Femur (tissue), 1 donor: ENCODE data around the gene CBX2.

Source experiments
- DNase-seq: peaks from one replicate; pipeline ENCODE4 v3.0.0-alpha.2; 2017

The CBX2 gene

GRCh38 chr17:79814127-79814973 lies 36.4 kb downstream of the CBX2 start:
- no peak for DNase-seq

GRCh38 chr17:79814974-79815835 lies 37.3 kb downstream of the CBX2 start:
- DNase-seq = no peak

DNA sequence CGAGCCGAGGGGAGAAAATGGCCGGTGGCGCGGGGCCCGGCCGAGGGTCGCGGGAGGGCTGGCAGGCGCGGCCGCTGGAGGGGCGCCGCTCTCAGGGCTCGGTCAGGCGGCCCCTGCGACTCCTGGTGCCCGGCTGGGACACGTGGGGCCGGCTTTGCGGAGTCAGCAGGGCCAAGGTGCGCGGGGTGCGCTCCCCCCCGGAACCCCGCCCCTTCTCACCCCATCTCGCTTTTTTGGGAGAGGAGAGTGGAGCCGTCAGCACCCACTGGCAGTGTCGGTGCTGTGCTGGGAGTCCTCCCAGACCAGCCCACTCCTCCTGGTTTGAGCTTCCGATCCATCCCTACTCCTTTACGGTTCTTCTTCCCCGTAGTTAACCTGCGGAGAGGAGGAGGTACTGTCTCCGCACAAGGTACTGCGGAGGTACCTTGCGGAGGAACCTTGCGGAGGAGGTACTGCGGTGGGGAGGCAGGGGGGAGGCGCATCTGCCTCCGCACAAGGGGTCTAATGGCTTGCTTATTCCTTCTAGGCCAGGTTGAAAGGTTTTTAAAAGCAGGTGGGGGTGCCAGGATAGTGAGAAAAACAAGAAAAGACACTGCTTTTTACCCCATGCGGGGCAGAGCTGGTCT lies 38.0 kb downstream of the CBX2 start:
- no peak for DNase-seq

DNA sequence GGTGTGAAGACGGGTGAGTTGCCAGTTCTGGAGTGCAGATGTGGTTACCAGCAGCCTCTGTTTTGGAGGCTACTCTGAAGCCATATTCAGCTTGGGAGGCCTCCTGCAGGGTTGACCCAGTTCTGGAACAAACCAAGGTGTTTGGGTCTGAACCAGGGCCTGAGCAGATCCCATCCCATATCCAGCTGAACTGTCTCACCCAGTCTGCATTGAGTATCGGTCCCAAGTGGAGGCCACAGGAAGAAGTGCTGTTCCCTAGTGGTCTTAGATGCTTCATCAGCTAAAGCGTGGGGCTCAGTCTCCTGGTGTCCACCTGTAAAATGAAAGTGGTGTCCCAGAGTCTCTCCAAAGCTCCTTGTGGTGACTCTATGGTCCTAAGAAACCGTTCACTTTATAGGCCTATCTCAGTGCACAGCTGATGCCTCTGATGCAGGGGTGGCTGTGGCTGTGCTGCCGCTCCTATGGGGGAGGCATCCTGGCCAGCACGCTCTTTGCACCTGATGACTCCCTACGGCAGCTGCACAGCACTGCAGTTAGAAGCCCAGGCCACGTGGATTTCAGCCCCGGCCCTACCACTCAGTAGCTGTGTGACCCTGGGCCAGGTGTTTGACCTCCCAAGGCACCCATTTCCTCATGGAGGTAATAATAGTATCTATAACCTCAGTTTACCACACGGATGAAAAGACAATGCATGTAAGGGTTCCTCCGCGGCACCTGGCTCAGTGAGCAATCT lies 40.2 kb downstream of the CBX2 start:
- no peak for DNase-seq

- no peak for DNase-seq
Observed at GRCh38 chr17:79819085-79819484, 41.1 kb downstream of the CBX2 start.

DNA sequence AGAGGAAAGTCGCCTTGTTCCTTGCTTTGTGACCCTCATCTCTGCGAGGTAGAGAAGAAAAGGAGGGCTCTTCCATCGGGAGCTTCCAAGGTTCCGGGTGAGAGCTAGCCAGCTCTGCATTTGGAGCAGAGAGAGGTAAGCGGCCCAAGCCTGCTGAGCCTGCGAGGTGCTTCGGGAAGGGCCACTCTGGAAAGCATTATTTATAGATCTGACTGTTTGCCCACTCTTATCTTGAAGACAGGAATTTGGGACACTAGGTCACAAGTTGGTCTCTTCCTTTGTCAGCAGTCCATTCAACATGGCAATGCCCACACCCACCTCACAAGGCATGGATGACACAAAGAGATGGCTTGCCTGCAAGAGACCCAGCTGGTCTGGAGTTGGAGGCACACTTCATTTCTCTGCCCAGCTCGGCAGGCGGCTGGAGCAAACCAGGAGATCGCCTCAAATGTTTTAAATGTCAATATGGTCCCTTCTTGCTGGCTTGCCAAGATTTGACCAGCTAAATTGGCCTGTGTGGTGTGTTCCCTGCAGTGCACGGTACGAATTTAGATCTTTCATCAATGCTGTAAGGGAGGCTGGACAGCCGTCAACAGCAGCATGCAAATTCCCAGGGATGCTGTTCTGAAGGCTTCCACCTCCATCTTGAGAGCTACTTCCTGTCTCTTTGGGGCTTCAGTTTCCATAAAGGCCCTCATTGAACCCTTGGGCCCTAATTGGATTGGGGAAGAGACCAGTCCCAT lies 41.8 kb downstream of the CBX2 start:
- no peak for DNase-seq

GRCh38 chr17:79820959-79821330 lies 43.0 kb downstream of the CBX2 start:
- DNase-seq = no peak

DNA sequence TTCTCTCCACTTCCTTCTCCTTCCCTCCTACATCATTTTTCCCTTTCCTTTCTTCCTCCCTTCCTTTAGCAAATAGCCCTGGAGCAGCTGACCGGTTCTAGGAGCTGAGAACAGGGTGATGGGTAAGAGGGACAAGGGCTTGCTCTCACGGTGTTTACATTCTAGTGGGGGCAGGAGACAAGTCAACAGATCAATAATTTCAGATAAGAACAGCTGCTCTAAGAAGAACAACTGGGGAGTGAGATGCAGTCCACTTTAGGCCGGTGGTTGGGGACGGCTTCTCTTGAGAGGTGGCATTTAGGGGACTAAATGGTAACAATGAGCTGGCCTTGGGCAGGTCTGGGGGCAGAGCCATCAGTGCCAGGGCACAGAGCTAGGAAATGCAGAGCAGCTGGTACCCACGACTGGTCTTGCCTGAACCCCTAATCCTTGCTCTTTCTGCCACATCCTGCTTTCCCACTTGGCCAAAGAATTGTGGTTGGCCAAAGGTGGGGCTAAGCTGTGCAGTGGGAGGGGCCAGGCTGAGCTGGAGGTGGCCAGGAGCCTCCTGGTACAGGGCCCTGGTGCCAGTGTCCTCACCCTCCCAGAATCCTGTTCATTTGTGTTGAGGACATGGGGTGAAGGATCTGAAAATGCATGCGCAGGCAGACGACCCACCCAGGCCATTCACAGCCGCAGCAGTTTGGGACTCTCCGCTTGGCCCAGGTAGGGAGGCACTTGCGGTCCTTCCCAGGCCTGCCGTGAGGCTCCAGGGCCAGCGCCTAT lies 43.6 kb downstream of the CBX2 start:
- DNase-seq = no peak

DNA sequence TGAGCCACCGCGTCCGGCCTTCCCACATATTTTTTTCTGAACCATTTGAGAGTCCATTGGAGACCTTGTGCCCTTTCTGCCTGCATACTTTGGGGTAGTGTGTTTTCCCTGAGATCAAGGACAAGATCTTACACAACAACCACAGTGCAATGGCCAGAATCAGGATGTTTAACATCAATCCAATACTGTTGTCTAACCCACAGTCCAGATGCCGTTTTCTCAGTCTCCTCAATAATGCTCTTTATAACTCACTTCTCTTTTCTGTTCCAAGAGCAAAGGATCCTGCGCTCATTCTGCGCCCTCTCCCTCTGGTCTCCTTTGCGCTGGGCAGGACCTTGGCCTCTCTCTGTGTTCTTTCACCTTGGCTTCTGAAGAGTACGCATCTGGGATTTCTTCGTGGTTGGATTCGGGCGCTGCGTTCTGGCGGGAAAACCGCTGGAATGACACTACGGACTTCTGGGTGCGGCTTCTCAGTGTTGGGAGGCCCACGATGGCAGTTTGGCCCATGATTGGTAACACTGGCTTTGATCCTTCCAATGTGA lies 44.7 kb downstream of the CBX2 start:
- no peak for DNase-seq

DNA sequence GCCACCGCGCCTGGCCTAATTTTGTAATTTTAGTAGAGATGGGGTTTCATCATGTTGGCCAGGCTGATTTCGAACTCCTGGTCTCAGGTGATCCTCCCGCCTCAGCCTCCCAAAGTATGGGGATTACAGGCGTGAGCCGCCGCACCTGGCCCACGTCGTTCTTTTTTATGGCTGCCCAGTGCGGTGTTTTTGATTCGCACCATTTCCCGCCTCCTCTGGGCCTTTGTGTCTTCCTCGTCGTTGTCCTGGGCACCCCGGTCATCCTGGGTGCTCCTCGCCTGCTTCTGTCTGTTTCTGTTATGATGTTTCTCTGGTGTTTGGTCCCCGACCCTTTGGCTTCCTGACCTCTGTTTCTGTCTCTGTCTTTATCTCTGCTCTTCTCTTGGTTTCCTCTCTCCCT lies 46.3 kb downstream of the CBX2 start:
- no peak for DNase-seq

GRCh38 chr17:79824893-79825579 lies 47.1 kb downstream of the CBX2 start:
- no peak for DNase-seq

DNA sequence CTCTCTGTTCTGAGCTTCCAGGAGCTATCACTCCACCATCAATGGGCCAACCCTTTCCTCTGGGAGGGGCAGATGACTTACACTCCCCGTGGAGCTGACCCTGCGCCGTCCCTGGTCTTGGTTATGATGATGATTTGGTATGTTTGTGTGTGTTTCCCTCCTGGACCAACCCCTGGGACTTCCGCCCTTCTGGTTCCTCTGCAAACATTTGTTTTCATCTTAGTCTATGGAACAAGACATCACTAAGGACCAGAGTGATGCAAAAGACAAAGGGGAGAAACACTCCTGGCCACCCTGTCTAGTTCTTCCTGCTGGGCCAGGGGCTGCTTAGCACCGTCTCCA lies 47.6 kb downstream of the CBX2 start:
- no peak for DNase-seq

- DNase-seq = peak; percentile 38
Observed at GRCh38 chr17:79826204-79826680, 48.3 kb downstream of the CBX2 start.

GRCh38 chr17:79826841-79827578 lies 49.1 kb downstream of the CBX2 start:
- no peak for DNase-seq

DNA sequence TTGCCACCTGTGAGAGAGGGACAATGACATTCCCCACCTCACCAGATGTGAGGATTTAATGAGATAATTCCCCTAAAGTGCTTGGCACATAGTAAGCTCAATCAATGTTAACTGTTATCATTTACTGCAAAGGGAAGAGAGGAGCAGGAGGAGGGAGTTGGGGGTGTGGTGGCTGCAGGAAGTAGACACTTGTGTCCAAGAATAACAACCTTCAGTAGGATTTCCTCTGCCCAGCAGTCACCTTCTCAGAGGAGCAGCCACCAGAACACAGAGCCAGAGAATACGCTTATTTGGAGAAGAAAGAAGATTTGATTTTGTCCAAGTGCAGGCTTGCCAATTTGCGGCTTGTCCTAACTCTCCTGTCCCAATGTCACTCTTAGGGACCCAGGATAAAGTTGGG lies 51.1 kb downstream of the CBX2 start:
- peak; percentile 7 for DNase-seq

GRCh38 chr17:79829457-79829856 lies 51.5 kb downstream of the CBX2 start:
- DNase-seq = no peak

GRCh38 chr17:79830303-79830702 lies 52.4 kb downstream of the CBX2 start:
- DNase-seq = no peak

- DNase-seq = peak; percentile 17
Observed at GRCh38 chr17:79830763-79831264, 52.9 kb downstream of the CBX2 start.
